Left lung (tissue), 10 donors: Measurements from ENCODE around the gene DLG2. TPM values are rescaled to one million over a fixed set of nuclear protein-coding genes. Genes with fewer than 3 reads are reported as not detected.

Experiments used
- ATAC-seq: fragments of 200-7000 bp; cut with Tn5 transposase; one replicate; pipeline ENCODE4 v1.9.1; 2020; ENCODE audit warnings: moderate library complexity
- DNase-seq, 4 donors: peaks; one replicate each; pipeline ENCODE4 v3.0.0-alpha.2; 2013 to 2020
- H3K27ac ChIP-seq, 2 donors: fragments of 200-600 bp; sonication (generic) in 1 of 2; one replicate each; pipeline versions ENCODE4 v1.5.0 to v1.8.0; 2020 to 2021
- H3K27me3 ChIP-seq, 2 donors: fragments of 200-600 bp; sonication (generic) in 1 of 2; one replicate each; pipeline versions ENCODE4 v1.5.0 to v1.8.0; 2020 to 2021
- H3K36me3 ChIP-seq, 2 donors: fragments of 200-600 bp; sonication (generic) in 1 of 2; one replicate each; pipeline versions ENCODE4 v1.5.0 to v1.8.0; 2020 to 2021
- H3K4me1 ChIP-seq, 2 donors: fragments of 200-600 bp; one replicate each; pipeline ENCODE4 v1.8.0; 2021
- H3K4me3 ChIP-seq, 2 donors: fragments of 200-600 bp; sonication (generic) in 1 of 2; one replicate each; pipeline versions ENCODE4 v1.5.0 to v1.8.0; 2020 to 2021; ENCODE audit warnings: mild to moderate bottlenecking in 1 of 2
- H3K9me3 ChIP-seq, 2 donors: fragments of 200-600 bp; sonication (generic) in 1 of 2; one replicate each; pipeline versions ENCODE4 v1.5.0 to v1.8.0; 2020 to 2021
- CTCF ChIP-seq, 2 donors: fragments of 200-600 bp; sonication (generic) in 1 of 2; IDR thresholded peaks; one replicate each; pipeline versions ENCODE4 v1.5.0 to v1.8.0; 2021; ENCODE audit warnings: antibody characterized with exemption in 2 of 2
- intact Hi-C, 2 donors: fragments of 100-400 bp; cut with DNase I; formaldehyde crosslinking; loops; one replicate each; pipeline versions ENCODE4 v1.11.2 to v1.14.2; 2022
- polyA plus RNA-seq, 6 donors: library from polyadenylated mRNA; unstranded; fragments of 120-200 nt; gene quantifications; one replicate each; pipeline ENCODE4 v1.2.1, GENCODE V29; 2013; ENCODE audit not compliant: insufficient read length in 6 of 6
- total RNA-seq, 2 donors: library from RNA; stranded (reverse); fragmentation: NEBNext Ultra II Directional; extraction: Animal tissue kit (Norgen Biotek cat#: 25700); gene quantifications; one replicate each; pipeline ENCODE4 v1.2.1, GENCODE V29; 2021
- donor health status: DM: no; HTN: yes; CAD: no.
- donor health status: DM: no; HTN: no; CAD: no.

DLG2 gene
- total and polyA plus RNA-seq, 8 donors: 4.5 to 15.0 (median 8.6) TPM

- intact Hi-C loops: no loop called here
Measured at GRCh38 chr11:84655712-84656111, 971.4 kb downstream of the DLG2 start.

DNA sequence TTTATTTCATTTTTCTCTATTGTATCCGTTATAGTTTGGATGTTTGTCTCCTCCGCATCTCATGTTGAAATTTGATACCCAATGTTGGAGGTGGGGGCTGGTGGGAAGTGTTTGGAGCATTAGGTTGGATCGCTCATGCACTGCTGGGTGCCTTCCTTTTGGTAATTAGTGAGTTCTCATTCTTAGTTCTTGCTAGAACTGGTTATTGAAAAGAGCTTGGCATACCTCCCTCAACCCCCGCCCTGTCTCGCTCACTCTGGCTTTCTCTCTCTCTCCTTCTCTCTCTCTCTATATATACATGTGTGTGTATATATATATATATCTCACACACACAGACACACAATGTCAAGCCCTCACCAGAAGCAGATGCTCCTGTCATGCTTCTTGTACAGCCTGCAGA, 978.7 kb downstream of the DLG2 start:
- no peak overlapping the region for H3K4me3 ChIP-seq
- H3K36me3 ChIP-seq: no peaks in the 10 kb centered on the region
- no peak overlapping the region for H3K27ac ChIP-seq
- DNase-seq: no peak
- no peak for ATAC-seq
- no peak for TF ChIP-seq CTCF (IDR thresholded peaks at IDR 0.05)
- intact Hi-C loops: no loop called here
- H3K9me3 ChIP-seq: no peaks in the 10 kb centered on the region
- H3K27me3 ChIP-seq: no peaks in the 10 kb centered on the region
- no peaks in the 10 kb centered on the region for H3K4me1 ChIP-seq

More at GRCh38 chr11:84655712-84656111, 971.4 kb downstream of the DLG2 start:
- no peaks in the 10 kb centered on the region for H3K36me3 ChIP-seq
- H3K9me3 ChIP-seq: no peaks in the 10 kb centered on the region
- TF ChIP-seq CTCF (IDR thresholded peaks at IDR 0.05): no peak
- no peak for ATAC-seq
- DNase-seq: no peak
- H3K4me1 ChIP-seq: no peaks in the 10 kb centered on the region
- H3K27me3 ChIP-seq: no peaks in the 10 kb centered on the region
- no peak overlapping the region for H3K27ac ChIP-seq
- no peak overlapping the region for H3K4me3 ChIP-seq

DNA sequence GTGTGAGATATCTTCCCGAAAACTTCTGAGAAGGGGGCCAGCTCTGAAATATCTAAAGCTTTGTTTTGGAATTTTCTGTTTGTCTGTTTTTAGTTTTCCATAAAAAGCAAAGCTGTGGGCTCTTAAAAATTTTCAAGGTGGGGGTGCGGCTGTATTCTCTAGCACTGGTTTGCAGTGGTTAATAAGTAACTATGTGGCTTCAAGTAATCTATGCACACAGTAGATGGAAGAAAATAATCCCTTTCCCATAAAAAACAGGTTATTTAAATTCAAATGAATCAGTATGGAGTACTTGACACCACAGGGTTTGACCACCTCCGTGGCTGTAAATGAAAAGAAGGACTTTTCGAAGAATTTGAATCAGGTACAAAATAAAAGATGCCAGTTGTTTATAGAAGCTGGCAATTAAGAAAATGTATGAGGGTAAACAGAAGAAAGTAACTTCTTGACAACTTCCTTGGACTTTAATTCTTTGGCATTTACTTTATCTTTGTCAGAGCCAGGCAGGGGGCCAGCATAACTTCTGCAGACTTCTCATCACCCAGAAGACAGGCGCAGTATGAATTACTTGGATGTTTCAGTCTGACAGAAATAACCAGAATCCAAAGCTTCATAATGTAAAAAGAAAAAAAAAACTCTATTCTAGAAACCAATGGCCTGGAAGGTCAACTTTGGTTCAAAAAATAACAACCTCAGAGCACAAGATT, 981.0 kb downstream of the DLG2 start:
- TF ChIP-seq CTCF (IDR thresholded peaks at IDR 0.05): no peak
- H3K27ac ChIP-seq: no peak overlapping the region
- no peaks in the 10 kb centered on the region for H3K9me3 ChIP-seq
- no peaks in the 10 kb centered on the region for H3K4me1 ChIP-seq
- intact Hi-C loops: no loop called here
- no peaks in the 10 kb centered on the region for H3K36me3 ChIP-seq
- H3K4me3 ChIP-seq: no peak overlapping the region
- ATAC-seq: no peak
- no peak for DNase-seq
- no peaks in the 10 kb centered on the region for H3K27me3 ChIP-seq

DNA sequence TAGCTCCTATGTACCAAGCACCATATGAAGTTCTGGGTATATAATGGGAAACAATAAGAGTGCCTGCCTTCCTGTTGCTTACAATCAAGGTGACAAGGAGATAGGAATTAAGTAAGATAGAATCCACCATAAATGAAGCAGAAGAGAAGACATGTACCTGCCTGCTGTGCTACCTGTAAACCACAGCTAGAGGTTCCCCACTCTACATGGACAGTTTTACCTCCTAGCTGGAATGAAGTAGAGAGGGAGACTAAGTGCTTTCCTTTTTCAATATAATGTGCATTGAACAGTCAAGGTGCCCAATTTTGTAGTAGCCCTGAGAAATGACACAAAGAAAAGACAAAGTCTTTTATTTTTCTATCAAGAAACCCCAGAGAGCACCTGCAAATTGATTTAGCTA, 984.6 kb downstream of the DLG2 start:
- DNase-seq: no peak
- ATAC-seq: no peak
- Histone ChIP-seq H3K36me3 (no peaks in the 10 kb centered on the region), H3K4me3 (no peak overlapping the region), H3K9me3 (no peaks in the 10 kb centered on the region), H3K27ac (no peak overlapping the region), H3K4me1 (no peaks in the 10 kb centered on the region), H3K27me3 (no peaks in the 10 kb centered on the region)
- TF ChIP-seq CTCF (IDR thresholded peaks at IDR 0.05): no peak
- intact Hi-C loops: no loop called here

DNA sequence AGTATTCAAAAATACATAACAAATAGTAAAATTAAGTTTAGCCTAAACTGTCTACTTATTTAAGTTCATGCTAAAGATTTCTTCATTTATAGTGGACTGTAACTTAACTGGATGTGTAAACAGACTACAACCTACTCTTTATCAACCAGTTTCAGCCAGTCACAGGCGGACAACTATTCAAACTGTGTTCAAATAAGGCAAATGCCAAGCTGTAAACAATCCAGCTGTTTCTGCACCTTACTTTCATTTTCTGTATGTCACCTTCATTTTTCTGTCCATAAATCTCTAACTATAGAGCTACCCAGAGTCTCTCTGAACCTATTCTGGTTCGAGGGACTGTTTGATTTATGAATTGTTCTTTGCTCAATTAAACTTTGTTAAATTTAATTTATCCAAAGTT, 992.8 kb downstream of the DLG2 start:
- no peak for DNase-seq
- Histone ChIP-seq H3K9me3 (no peaks in the 10 kb centered on the region), H3K4me3 (no peak overlapping the region), H3K36me3 (no peaks in the 10 kb centered on the region), H3K27me3 (no peaks in the 10 kb centered on the region), H3K27ac (no peak overlapping the region), H3K4me1 (no peaks in the 10 kb centered on the region)
- no peak for ATAC-seq
- intact Hi-C loops: no loop called here
- no peak for TF ChIP-seq CTCF (IDR thresholded peaks at IDR 0.05)
